Measurements from ENCODE around the gene GRIN2A.

GRCh38 chr16:9821331-9821730, 360.9 kb downstream of the GRIN2A start:
- TF ChIP-seq CTCF (IDR thresholded peaks at IDR 0.05) (no peak), POLR2A (IDR thresholded peaks at IDR 0.05) (no peak)
